IMR-90 (cell line): ENCODE measurements around the gene PPM1F. TPM values are rescaled to one million over a fixed set of nuclear protein-coding genes. Genes with fewer than 3 reads are reported as not detected.

ENCODE experiments used
- ATAC-seq: fragments of 200-7000 bp; cut with Tn5 transposase; 2 replicates; pipeline ENCODE4 v1.9.1; 2020; ENCODE audit warnings: low read depth, mild to moderate bottlenecking, moderate library complexity
- BruUV-seq: library from RNA; stranded (reverse); fragments of 400-500 nt; replicated peaks from 2 replicates; lab custom pipeline; 2021; lab: Mats Ljungman, UMichigan
- CTCF ChIA-PET: fragments of 300-600 bp; formaldehyde crosslinking; extraction: SDS; loops from one replicate; lab custom pipeline; 2021; ENCODE audit warnings: antibody characterized with exemption; lab: Yijun Ruan, JAX
- POLR2A ChIA-PET: fragments of 300-600 bp; sonication (Branson Sonifier 250); formaldehyde crosslinking; loops from one replicate; lab custom pipeline; 2022; ENCODE audit warnings: antibody characterized with exemption; ENCODE audit not compliant: unreplicated experiment; lab: Charles Lee
- DNase-seq: peaks from one replicate; pipeline ENCODE4 v3.0.0; 2013
- H2AFZ ChIP-seq: replicated peaks from 2 replicates; pipeline ENCODE3; 2013; ENCODE audit warnings: low read length, mild to moderate bottlenecking; ENCODE audit not compliant: poor library complexity
- H2AK5ac ChIP-seq: 2 replicates; pipeline ENCODE4 v1.6.1; 2013; ENCODE audit warnings: low read depth, low read length, inconsistent platforms
- H2AK9ac ChIP-seq: replicated peaks from 2 replicates; pipeline ENCODE3; 2013; ENCODE audit warnings: mild to moderate bottlenecking, low read depth, low read length, moderate library complexity; ENCODE audit not compliant: poor library complexity
- H2BK120ac ChIP-seq: 2 replicates; pipeline ENCODE4 v1.6.1; 2013; ENCODE audit warnings: low read depth, low read length, inconsistent platforms
- H2BK15ac ChIP-seq: 3 replicates; pipeline ENCODE4 v1.6.1; 2013; ENCODE audit warnings: low read depth, low read length, inconsistent platforms
- H2BK20ac ChIP-seq: 2 replicates; pipeline ENCODE4 v1.6.1; 2013; ENCODE audit warnings: low read depth, mild to moderate bottlenecking, inconsistent platforms, low read length, moderate library complexity
- H2BK5ac ChIP-seq: 2 replicates; pipeline ENCODE4 v1.6.1; 2013; ENCODE audit warnings: mild to moderate bottlenecking, low read depth, low read length, inconsistent platforms; ENCODE audit not compliant: poor library complexity, severe bottlenecking
- H3K14ac ChIP-seq: replicated peaks from 2 replicates; pipeline ENCODE4 v1.6.1; 2013; ENCODE audit warnings: low read depth, low read length, inconsistent platforms
- H3K18ac ChIP-seq: 2 replicates; pipeline ENCODE4 v1.6.1; 2013; ENCODE audit warnings: low read depth, low read length, control low read depth
- H3K23ac ChIP-seq: 2 replicates; pipeline ENCODE4 v1.6.1; 2013; ENCODE audit warnings: low read depth, low read length, inconsistent platforms
- H3K27ac ChIP-seq: 2 replicates; pipeline ENCODE4 v1.5.1; 2013; ENCODE audit warnings: mild to moderate bottlenecking, control low read depth, low read length; ENCODE audit not compliant: insufficient read depth
- H3K27me3 ChIP-seq: 2 replicates; pipeline ENCODE4 v1.6.1; 2013; ENCODE audit warnings: low read length; ENCODE audit not compliant: control insufficient read depth, insufficient read depth
- H3K36me3 ChIP-seq: 2 replicates; pipeline ENCODE4 v1.6.1; 2013; ENCODE audit warnings: low read length, mixed read lengths; ENCODE audit not compliant: control insufficient read depth, insufficient read depth
- H3K4ac ChIP-seq: 2 replicates; pipeline ENCODE4 v1.6.1; 2013; ENCODE audit warnings: low read depth, low read length, inconsistent platforms
- H3K4me1 ChIP-seq: 2 replicates; pipeline ENCODE4 v1.6.1; 2013; ENCODE audit warnings: low read length, mixed read lengths; ENCODE audit not compliant: control insufficient read depth, insufficient read depth
- H3K4me2 ChIP-seq: 2 replicates; pipeline ENCODE4 v1.6.1; 2013; ENCODE audit warnings: low read depth, mild to moderate bottlenecking, control low read depth, low read length, moderate library complexity
- H3K4me3 ChIP-seq: 2 replicates; pipeline ENCODE4 v1.5.1; 2013; ENCODE audit warnings: low read depth, mild to moderate bottlenecking, control low read depth, low read length, moderate library complexity; ENCODE audit not compliant: insufficient read depth
- H3K56ac ChIP-seq: 2 replicates; pipeline ENCODE4 v1.6.1; 2013; ENCODE audit warnings: low read length, inconsistent platforms; ENCODE audit not compliant: insufficient read depth; ENCODE audit errors: extremely low read depth
- H3K79me1 ChIP-seq, 2 experiments: 2 replicates each; pipeline ENCODE4 v1.6.1; 2013; ENCODE audit warnings: low read length in 2 of 2, inconsistent platforms in 1 of 2, low read depth in 1 of 2
- H3K9ac ChIP-seq: 2 replicates; pipeline ENCODE4 v1.6.1; 2013; ENCODE audit warnings: low read depth, low read length, control low read depth
- H3K9me1 ChIP-seq: 2 replicates; pipeline ENCODE4 v1.6.1; 2013; ENCODE audit warnings: low read length, inconsistent platforms; ENCODE audit not compliant: insufficient read depth
- H3K9me3 ChIP-seq: 2 replicates; pipeline ENCODE4 v1.6.1; 2013; ENCODE audit warnings: low read length; ENCODE audit not compliant: control insufficient read depth, insufficient read depth
- H4K20me1 ChIP-seq: 2 replicates; pipeline ENCODE4 v1.6.1; 2013; ENCODE audit warnings: low read length, inconsistent platforms; ENCODE audit not compliant: insufficient read depth
- H4K5ac ChIP-seq: 2 replicates; pipeline ENCODE4 v1.6.1; 2013; ENCODE audit warnings: mild to moderate bottlenecking, low read depth, low read length, control low read depth
- H4K8ac ChIP-seq, 2 experiments: 2 replicates each; pipeline ENCODE4 v1.6.1; 2013; ENCODE audit warnings: low read depth in 2 of 2, low read length in 2 of 2, control low read depth in 1 of 2, inconsistent platforms in 1 of 2
- H4K91ac ChIP-seq: 2 replicates; pipeline ENCODE4 v1.6.1; 2013; ENCODE audit warnings: low read depth, low read length, inconsistent platforms; ENCODE audit not compliant: insufficient read depth
- BHLHE40 ChIP-seq: fragments of 150-350 bp; IDR thresholded peaks from 2 replicates; pipeline ENCODE4 v1.6.1; 2016; ENCODE audit warnings: mild to moderate bottlenecking, low read depth, low read length
- CEBPB ChIP-seq: IDR thresholded peaks from 2 replicates; pipeline ENCODE4 v1.6.1; 2012; ENCODE audit warnings: low read depth, low read length, improper control_type of control experiment
- CHD1 ChIP-seq: IDR thresholded peaks from 2 replicates; pipeline ENCODE4 v1.6.1; 2012; ENCODE audit warnings: low read depth, low read length, improper control_type of control experiment
- FOS ChIP-seq: fragments of 150-350 bp; IDR thresholded peaks from 2 replicates; pipeline ENCODE4 v1.6.1; 2016; ENCODE audit warnings: low read depth, low read length
- MAFK ChIP-seq: IDR thresholded peaks from 2 replicates; pipeline ENCODE4 v1.6.1; 2012; ENCODE audit warnings: low read depth, low read length, improper control_type of control experiment
- MAZ ChIP-seq: IDR thresholded peaks from 2 replicates; pipeline ENCODE4 v1.6.1; 2012; ENCODE audit warnings: low read depth, mild to moderate bottlenecking, low read length, improper control_type of control experiment, moderate library complexity, borderline replicate concordance
- MXI1 ChIP-seq: IDR thresholded peaks from 2 replicates; pipeline ENCODE4 v1.6.1; 2012; ENCODE audit warnings: low read depth, mild to moderate bottlenecking, low read length, moderate library complexity, borderline replicate concordance
- NFE2L2 ChIP-seq: fragments of 150-350 bp; IDR thresholded peaks from 2 replicates; pipeline ENCODE4 v1.6.1; 2016; ENCODE audit warnings: low read depth, mild to moderate bottlenecking, low read length
- POLR2A ChIP-seq: IDR thresholded peaks from 2 replicates; pipeline ENCODE4 v1.6.1; 2012; ENCODE audit warnings: mild to moderate bottlenecking, low read depth, low read length
- RAD21 ChIP-seq: IDR thresholded peaks from 2 replicates; pipeline ENCODE4 v1.6.1; 2012; ENCODE audit warnings: low read length, improper control_type of control experiment
- RCOR1 ChIP-seq: IDR thresholded peaks from 2 replicates; pipeline ENCODE4 v1.6.1; 2012; ENCODE audit warnings: mild to moderate bottlenecking, low read length, improper control_type of control experiment; ENCODE audit not compliant: insufficient replicate concordance
- SMC3 ChIP-seq: fragments of 150-350 bp; IDR thresholded peaks from 2 replicates; pipeline ENCODE4 v1.6.1; 2016; ENCODE audit warnings: low read depth, mild to moderate bottlenecking, antibody characterized with exemption, low read length, moderate library complexity
- WGBS, 2 experiments: methylation state at CpG; one replicate each; pipeline versions ENCODE4 v1.1.5 to v1.1.7; 2013; ENCODE audit warnings: missing lambda C conversion rate in 2 of 2; ENCODE audit not compliant: insufficient read length in 1 of 2; ENCODE audit errors: extremely low coverage in 2 of 2; 5-methylcytosine and 5-hydroxymethylcytosine counted together
- dilution Hi-C: fragments of 300-500 bp; cut with HindIII; formaldehyde crosslinking; loops from one replicate; pipeline ENCODE4 v1.14.3; 2018; ENCODE audit warnings: low sequenced_read_pairs; ENCODE audit not compliant: unreplicated experiment
- in situ Hi-C: fragments of 300-500 bp; cut with MboI; formaldehyde crosslinking; loops from 3 replicates; pipeline ENCODE4 v1.14.3; 2019; ENCODE audit warnings: low sequenced_read_pairs, inconsistent platforms, mixed read lengths
- intact Hi-C: fragments of 100-400 bp; cut with micrococcal nuclease; formaldehyde crosslinking; loops from 2 replicates; pipeline ENCODE4 v1.10.0; 2022
- polyA plus RNA-seq, 3 experiments: library from polyadenylated mRNA; depleted of rRNA; stranded (reverse); fragments of >200 nt; gene quantifications; 2 replicates each; pipeline ENCODE4 v1.2.3, GENCODE V29; 2012; ENCODE audit warnings: low replicate concordance in 1 of 3
- total RNA-seq: library from RNA; depleted of rRNA; stranded (reverse); fragments of >200 nt; gene quantifications from 2 replicates; pipeline ENCODE4 v1.2.3, GENCODE V29; 2012
- TF ChIP-seq, protein P1 (sequence below): conservative IDR thresholded peaks from 2 replicates; pipeline ENCODE4 v1.5.1; 2012; ENCODE audit warnings: mild to moderate bottlenecking, low read depth, low read length, improper control_type of control experiment

Gene PPM1F
- total and polyA plus RNA-seq, 2 of the 4 experiments (the other 2 are of a cell fraction) = 20.8 to 30.3 TPM

DNA sequence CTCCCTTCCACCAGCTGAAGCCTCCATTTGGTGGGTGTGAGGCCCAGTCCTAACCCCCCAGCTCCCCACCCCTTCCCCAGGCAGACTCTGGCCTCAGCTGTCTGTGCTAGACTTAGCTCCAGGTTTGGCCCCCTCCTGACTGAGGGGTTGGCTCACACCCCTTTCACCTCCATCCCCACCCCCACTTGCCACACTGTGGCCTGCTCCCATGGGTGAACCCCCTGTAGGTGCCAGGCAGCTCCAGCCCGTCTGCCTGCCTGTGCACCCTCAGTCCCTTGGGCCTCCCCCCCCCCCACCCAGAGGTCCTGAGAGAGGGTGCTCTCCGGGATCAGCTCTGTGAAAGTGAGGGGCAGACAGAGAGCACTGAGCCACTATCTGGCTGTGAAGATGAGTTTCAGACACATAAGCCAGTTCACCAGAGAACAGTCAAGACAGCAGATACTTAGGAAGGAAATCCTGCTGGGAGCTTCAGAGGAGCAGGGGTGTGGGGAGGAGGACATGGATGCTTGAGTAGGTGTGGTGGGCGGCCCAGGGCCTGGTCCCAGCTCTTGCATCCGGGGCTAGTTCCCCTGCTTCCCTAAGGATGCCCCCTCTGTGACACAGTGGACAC is 36.2 kb downstream of the PPM1F start (continued):
- TF ChIP-seq, protein P1, sequence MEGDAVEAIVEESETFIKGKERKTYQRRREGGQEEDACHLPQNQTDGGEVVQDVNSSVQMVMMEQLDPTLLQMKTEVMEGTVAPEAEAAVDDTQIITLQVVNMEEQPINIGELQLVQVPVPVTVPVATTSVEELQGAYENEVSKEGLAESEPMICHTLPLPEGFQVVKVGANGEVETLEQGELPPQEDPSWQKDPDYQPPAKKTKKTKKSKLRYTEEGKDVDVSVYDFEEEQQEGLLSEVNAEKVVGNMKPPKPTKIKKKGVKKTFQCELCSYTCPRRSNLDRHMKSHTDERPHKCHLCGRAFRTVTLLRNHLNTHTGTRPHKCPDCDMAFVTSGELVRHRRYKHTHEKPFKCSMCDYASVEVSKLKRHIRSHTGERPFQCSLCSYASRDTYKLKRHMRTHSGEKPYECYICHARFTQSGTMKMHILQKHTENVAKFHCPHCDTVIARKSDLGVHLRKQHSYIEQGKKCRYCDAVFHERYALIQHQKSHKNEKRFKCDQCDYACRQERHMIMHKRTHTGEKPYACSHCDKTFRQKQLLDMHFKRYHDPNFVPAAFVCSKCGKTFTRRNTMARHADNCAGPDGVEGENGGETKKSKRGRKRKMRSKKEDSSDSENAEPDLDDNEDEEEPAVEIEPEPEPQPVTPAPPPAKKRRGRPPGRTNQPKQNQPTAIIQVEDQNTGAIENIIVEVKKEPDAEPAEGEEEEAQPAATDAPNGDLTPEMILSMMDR = no peak

DNA sequence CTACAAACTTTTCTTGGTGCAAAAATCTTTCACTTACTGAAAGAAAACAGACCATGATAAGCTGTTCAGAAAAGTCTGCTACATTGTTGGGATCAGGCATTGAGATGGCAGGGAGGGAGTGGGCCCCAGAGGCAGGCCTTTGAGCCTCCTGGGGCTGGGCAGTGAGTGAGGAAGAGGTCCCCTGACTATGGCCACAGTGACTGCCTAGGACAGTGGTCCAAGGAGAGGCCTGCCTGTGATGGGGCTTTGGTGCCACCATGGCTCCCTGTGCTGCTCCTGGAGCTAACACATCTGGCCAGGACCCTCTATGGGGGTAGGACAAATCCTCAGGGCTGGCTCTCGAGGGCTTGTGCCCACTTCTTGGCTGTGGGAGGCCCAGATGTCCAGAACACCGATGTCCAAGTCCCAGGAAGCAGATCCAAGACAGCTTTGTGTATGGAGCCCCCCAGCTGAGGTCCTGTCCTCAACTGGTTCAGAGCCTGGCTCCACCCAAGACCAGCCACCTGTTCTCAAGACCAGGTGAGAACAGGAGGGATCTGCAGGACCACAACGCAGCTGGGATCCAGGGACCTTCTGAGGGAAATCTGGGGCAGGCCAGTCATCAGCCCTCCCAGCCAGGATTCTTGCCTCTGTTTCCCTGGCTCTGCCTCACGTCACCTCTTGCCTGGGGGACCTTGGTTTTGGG is 36.9 kb downstream of the PPM1F start:
- in situ Hi-C loops = no loop called here
- no peak overlapping the region for H3K23ac ChIP-seq
- WGBS, 2 experiments = no CpG with 5 or more reads among the region's 4 CpGs
- TF ChIP-seq CEBPB = no peak
- TF ChIP-seq FOS = no peak
- no peak for TF ChIP-seq CHD1
- no peak for TF ChIP-seq POLR2A
- TF ChIP-seq MAZ = no peak
- no peak for TF ChIP-seq SMC3
- TF ChIP-seq, protein P1 = no peak
- no peak for TF ChIP-seq RCOR1
- no peak for TF ChIP-seq RAD21
- no peak for TF ChIP-seq NFE2L2
- TF ChIP-seq MXI1 = no peak
- no peak for TF ChIP-seq MAFK
- no peak for TF ChIP-seq BHLHE40

More for the DNA sequence above, 36.9 kb downstream of the PPM1F start:
- no peak overlapping the region for H3K4ac ChIP-seq
- no peaks in the 10 kb centered on the region; the same call in 1 of the 2 replicates for H3K36me3 ChIP-seq
- H2BK20ac ChIP-seq = no peak overlapping the region
- no peak overlapping the region for H2BK120ac ChIP-seq
- H3K9me1 ChIP-seq = no peaks in the 10 kb centered on the region
- H3K9me3 ChIP-seq = no peaks in the 10 kb centered on the region
- no peak overlapping the region for H4K91ac ChIP-seq
- no peak overlapping the region for H3K18ac ChIP-seq
- no peak overlapping the region for H2AFZ ChIP-seq
- no TSS peak for BruUV-seq
- H2BK5ac ChIP-seq = no peak overlapping the region
- H3K4me1 ChIP-seq = peaks cover 2% of the 10 kb centered on the region; the same call in 1 of the 2 replicates
- dilution Hi-C loops = no loop called here
- no peak overlapping the region for H2BK15ac ChIP-seq
- H3K27me3 ChIP-seq = no peaks in the 10 kb centered on the region
- no peak overlapping the region for H3K56ac ChIP-seq
- H3K14ac ChIP-seq = no peak overlapping the region
- H3K4me3 ChIP-seq = no peak overlapping the region
- ChIA-PET CTCF (no interaction called here), POLR2A (no interaction called here)
- H4K5ac ChIP-seq = no peak overlapping the region
- H2AK5ac ChIP-seq = no peak overlapping the region
- no peak overlapping the region for H4K8ac ChIP-seq
- no peak overlapping the region for H3K4me2 ChIP-seq
- H3K27ac ChIP-seq = no peak overlapping the region
- no peak for DNase-seq
- no peak for ATAC-seq
- no peak overlapping the region for H3K9ac ChIP-seq
- H2AK9ac ChIP-seq = no peak overlapping the region
- intact Hi-C loops = no loop called here
- H4K20me1 ChIP-seq = no peaks in the 10 kb centered on the region
- H3K79me1 ChIP-seq = no peaks in the 10 kb centered on the region
